WTC11 (cell line): ENCODE measurements around the gene ZNF10.

Experiments
- ATF2 ChIP-seq: sonication (generic); formaldehyde crosslinking; IDR thresholded peaks from 2 replicates; pipeline ENCODE4 v1.8.1; 2022; ENCODE audit warnings: low read depth, missing genetic modification reagents, borderline replicate concordance
- ATF3 ChIP-seq: sonication (generic); formaldehyde crosslinking; conservative IDR thresholded peaks from 2 replicates; pipeline ENCODE4 v1.8.1; 2022; ENCODE audit warnings: mild to moderate bottlenecking, missing genetic modification reagents
- CBFB ChIP-seq: sonication (generic); formaldehyde crosslinking; IDR thresholded peaks from 2 replicates; pipeline ENCODE4 v1.8.1; 2022; ENCODE audit warnings: mild to moderate bottlenecking, low read depth, missing genetic modification reagents
- CREB1 ChIP-seq: sonication (generic); formaldehyde crosslinking; IDR thresholded peaks from 2 replicates; pipeline ENCODE4 v1.8.0; 2023; ENCODE audit warnings: mild to moderate bottlenecking, missing genetic modification reagents
- CREM ChIP-seq: sonication (generic); formaldehyde crosslinking; IDR thresholded peaks from 2 replicates; pipeline ENCODE4 v1.8.1; 2022; ENCODE audit warnings: mild to moderate bottlenecking, missing genetic modification reagents, moderate library complexity
- CTCF ChIP-seq: fragments of 200-600 bp; IDR thresholded peaks from 2 replicates; pipeline ENCODE4 v1.8.0; 2022; ENCODE audit warnings: antibody characterized with exemption
- FOXJ3 ChIP-seq: sonication (generic); formaldehyde crosslinking; IDR thresholded peaks from 2 replicates; pipeline ENCODE4 v1.9.0; 2021; ENCODE audit warnings: missing genetic modification reagents, mild to moderate bottlenecking, borderline replicate concordance
- IRF2 ChIP-seq: sonication (generic); formaldehyde crosslinking; IDR thresholded peaks from 2 replicates; pipeline ENCODE4 v1.8.0; 2022; ENCODE audit warnings: low read depth, missing genetic modification reagents, borderline replicate concordance
- MYBL2 ChIP-seq: sonication (generic); formaldehyde crosslinking; IDR thresholded peaks from 2 replicates; pipeline ENCODE4 v1.8.1; 2023; ENCODE audit warnings: mild to moderate bottlenecking, moderate library complexity, missing genetic modification reagents
- RORB ChIP-seq: fragments of 250-450 bp; sonication (Bioruptor Pico); IDR thresholded peaks from 2 replicates; pipeline ENCODE4 v1.9.0; 2021; ENCODE audit warnings: mild to moderate bottlenecking
- TEAD4 ChIP-seq: sonication (generic); formaldehyde crosslinking; IDR thresholded peaks from 2 replicates; pipeline ENCODE4 v1.8.0; 2022; ENCODE audit warnings: mild to moderate bottlenecking, missing genetic modification reagents
- ZBTB21 ChIP-seq: sonication (generic); formaldehyde crosslinking; IDR thresholded peaks from 2 replicates; pipeline ENCODE4 v1.8.1; 2023; ENCODE audit warnings: mild to moderate bottlenecking, missing genetic modification reagents, borderline replicate concordance
- ZNF232 ChIP-seq: sonication (generic); formaldehyde crosslinking; IDR thresholded peaks from 2 replicates; pipeline ENCODE4 v1.8.0; 2022; ENCODE audit warnings: mild to moderate bottlenecking, missing genetic modification reagents
- ZNF263 ChIP-seq: sonication (generic); formaldehyde crosslinking; IDR thresholded peaks from 2 replicates; pipeline ENCODE4 v1.8.1; 2022; ENCODE audit warnings: low read depth, mild to moderate bottlenecking, moderate library complexity, missing genetic modification reagents

GRCh38 chr12:133204264-133204603 lies 73.8 kb downstream of the ZNF10 start:
- no peak for TF ChIP-seq ZBTB21 (CRISPR knock-in tag)
- TF ChIP-seq CREB1, result no peak
- TF ChIP-seq MYBL2 (CRISPR knock-in tag), result no peak
- TF ChIP-seq ZNF263 (CRISPR knock-in tag), result no peak
- TF ChIP-seq CTCF, result no peak
- no peak for TF ChIP-seq IRF2 (CRISPR knock-in tag)
- TF ChIP-seq FOXJ3 (CRISPR knock-in tag), result no peak
- TF ChIP-seq CREM (CRISPR knock-in tag), result no peak
- TF ChIP-seq ATF3, result no peak
- no peak for TF ChIP-seq TEAD4 (CRISPR knock-in tag)
- no peak for TF ChIP-seq ATF2 (CRISPR knock-in tag)
- no peak for TF ChIP-seq ZNF232
- TF ChIP-seq RORB (CRISPR knock-in tag), result no peak
- TF ChIP-seq CBFB (CRISPR knock-in tag), result no peak
